GM19438 (cell line): ENCODE results near the gene ARHGAP10.
"Not testable (repeated sequence)": the region's sequence is repeated elsewhere in the genome, so short reads cannot be mapped to it uniquely, and the experiment has no call there.

Source experiments
- ATAC-seq: cut with Tn5 transposase; IDR thresholded peaks from one replicate; pipeline ENCODE4 v1.9.1; 2021; ENCODE audit warnings: low read depth; ENCODE audit not compliant: unreplicated experiment

ARHGAP10 gene

GRCh38 chr4:147880511-147880910 is 148.6 kb downstream of the ARHGAP10 start:
- ATAC-seq: no peak

- no peak for ATAC-seq
Measured at GRCh38 chr4:147884536-147884935, 152.6 kb downstream of the ARHGAP10 start.

DNA sequence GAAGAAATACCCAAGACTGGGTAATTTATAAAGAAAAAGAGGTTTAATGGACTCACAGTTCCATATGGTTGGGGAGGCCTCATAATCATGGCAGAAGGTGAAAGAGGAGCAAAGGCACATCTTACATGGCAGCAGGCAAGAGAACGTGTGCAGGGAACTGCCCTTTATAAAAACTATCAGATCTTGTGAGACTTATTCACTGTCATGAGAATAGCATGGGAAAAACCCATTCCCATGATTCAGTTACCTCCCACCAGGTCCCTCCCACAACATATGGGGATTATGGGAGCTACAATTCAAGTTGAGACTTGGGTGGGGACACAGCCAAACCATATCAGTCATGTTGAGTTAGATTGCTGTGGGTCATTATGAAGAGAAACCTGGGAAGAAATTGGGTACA is 153.3 kb downstream of the ARHGAP10 start:
- ATAC-seq: not testable (repeated sequence)

GRCh38 chr4:147891476-147892115 is 159.7 kb downstream of the ARHGAP10 start:
- no peak for ATAC-seq

GRCh38 chr4:147899512-147899911 is 167.6 kb downstream of the ARHGAP10 start:
- ATAC-seq: no peak

DNA sequence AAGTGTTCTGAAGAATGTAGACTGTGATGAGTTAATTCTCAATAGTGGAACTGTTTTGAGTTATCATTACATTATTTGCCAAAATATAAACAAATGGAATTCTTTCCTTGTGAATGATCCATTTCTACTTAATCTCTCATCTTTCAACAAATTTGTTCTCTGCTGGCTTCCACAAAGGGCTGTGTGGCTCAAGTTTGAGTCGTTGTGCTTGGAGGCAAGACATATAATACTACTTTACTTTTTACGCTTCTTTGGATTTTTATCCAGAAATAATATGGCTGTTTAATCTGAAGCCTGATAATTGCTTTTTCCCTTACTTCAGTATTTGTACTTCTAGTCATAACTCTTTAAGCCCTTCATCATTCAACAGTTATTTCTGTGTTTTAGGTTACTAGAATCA is 169.5 kb downstream of the ARHGAP10 start:
- ATAC-seq: no peak

GRCh38 chr4:147901916-147902315 is 170.0 kb downstream of the ARHGAP10 start:
- ATAC-seq: no peak

GRCh38 chr4:147909225-147909624 is 177.3 kb downstream of the ARHGAP10 start:
- ATAC-seq: no peak

DNA sequence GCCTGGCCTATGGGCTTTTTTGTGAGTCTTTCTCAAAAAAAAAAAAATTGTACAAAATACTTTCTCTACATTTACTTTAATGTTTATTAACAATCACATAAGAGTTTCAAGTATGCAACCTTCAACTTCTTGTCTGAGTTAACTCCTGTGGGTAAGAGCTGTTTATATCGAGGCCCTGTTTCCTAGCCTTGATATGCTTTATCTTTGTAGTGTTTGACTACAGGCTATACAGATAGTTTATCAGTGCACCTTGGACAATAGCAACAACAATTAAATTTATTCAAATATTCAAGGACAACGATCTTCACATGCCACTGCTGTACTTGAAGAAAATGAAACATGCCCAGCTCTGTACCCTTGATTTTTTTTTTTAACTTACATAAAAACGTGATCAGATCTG is 178.4 kb downstream of the ARHGAP10 start:
- no peak for ATAC-seq

- not testable (repeated sequence) for ATAC-seq
Measured at GRCh38 chr4:147912106-147912505, 180.2 kb downstream of the ARHGAP10 start.

- no peak for ATAC-seq
Measured at GRCh38 chr4:147913137-147913536, 181.2 kb downstream of the ARHGAP10 start.

DNA sequence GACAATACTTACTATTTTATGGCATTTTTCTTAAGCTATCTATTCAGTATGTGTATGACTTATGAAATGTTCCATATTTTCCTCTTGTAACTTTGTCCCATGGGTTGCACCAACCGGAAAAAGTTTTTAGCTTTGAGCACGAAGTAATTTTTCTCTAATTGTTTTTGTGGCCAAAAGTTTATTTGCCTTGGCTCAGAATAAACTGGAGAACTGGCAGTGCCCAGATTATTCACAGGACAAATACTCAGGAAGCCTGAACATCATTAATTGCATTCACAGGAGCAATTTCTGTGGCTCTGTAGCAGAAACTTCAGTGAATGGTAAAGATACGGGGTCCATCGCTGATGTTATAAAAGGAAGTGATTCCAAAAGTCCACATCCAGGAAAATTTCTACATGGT is 184.5 kb downstream of the ARHGAP10 start:
- ATAC-seq: no peak

DNA sequence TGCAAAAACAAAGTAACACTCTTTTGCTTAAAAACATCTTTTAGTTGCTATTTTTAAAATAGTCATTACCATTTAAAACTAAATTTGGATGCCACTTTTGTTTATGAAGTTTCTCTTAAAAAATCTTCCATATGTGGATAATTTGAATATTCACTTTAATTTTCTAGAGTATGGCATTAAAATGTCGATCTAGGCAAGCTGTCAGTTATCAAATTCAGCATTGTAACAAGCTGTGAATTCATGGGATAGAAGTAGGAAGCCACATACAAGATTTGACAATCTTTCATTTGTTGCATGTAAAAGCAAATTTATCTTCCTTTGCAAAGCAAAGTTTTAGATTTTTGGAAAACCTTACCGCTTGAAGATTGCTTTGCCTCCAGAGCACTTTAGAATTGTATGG is 191.5 kb downstream of the ARHGAP10 start:
- no peak for ATAC-seq

GRCh38 chr4:147923854-147924253 is 192.0 kb downstream of the ARHGAP10 start:
- no peak for ATAC-seq

DNA sequence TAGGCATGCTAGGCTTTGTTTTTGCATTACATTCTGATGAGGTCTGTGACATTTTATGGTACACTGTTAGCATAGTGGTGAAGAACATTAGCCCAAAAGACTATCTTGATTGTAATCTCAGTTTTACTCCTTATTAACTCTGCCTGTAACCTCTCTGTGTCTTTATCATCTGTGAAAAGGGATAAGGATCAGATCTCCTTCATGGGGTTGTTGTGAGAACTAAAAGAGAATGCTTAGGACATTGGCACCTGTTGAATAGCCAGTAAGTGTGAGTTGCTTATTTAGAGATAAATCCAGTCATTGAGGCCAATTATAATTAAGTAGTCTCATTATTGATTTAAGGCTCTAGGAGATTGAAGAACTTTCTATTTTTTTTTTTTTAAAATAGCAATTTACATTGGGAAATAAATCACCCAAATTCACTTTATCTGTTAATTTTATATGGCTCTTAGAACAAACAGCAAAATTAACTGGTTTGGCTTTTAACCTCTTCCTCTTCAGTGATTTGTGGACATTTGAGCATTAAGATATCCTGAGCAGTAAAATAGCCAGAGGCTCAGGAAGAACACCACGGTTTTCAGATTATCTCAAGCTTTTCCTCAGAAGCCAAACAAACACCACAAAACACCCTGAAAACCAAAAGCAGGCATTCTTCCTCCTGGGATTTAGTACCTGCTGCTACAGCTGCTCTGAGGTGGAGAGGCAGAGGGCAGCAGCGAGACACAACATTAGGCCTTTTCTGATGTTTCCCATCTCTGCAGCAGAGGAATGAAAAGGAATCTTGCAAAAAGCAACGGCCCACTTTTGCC is 192.9 kb downstream of the ARHGAP10 start:
- no peak for ATAC-seq

- no peak for ATAC-seq
Measured at GRCh38 chr4:147927377-147928137, 195.7 kb downstream of the ARHGAP10 start.

- ATAC-seq: no peak
Measured at GRCh38 chr4:147928400-147928799, 196.5 kb downstream of the ARHGAP10 start.

- no peak for ATAC-seq
Measured at GRCh38 chr4:147929746-147930145, 197.9 kb downstream of the ARHGAP10 start.

DNA sequence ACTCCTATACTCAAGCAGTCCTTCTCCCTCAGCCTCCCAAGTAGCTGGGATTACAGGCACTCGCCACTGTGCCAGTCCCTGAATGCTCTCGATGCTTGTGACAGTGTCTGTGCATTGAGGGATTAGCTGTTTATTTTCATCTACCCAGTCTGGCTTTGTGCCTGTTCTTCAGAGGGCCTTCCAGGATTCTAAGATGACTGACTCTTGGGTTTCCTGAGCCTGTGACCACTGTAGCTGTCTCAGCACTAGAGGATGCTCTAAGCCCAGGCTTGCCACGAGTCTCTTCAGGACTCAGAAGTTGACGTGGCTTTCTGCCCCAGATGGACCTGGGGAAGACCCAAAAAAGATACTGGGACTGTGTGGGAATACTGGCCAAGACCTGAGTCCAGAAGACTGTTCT is 201.4 kb downstream of the ARHGAP10 start:
- ATAC-seq: no peak

DNA sequence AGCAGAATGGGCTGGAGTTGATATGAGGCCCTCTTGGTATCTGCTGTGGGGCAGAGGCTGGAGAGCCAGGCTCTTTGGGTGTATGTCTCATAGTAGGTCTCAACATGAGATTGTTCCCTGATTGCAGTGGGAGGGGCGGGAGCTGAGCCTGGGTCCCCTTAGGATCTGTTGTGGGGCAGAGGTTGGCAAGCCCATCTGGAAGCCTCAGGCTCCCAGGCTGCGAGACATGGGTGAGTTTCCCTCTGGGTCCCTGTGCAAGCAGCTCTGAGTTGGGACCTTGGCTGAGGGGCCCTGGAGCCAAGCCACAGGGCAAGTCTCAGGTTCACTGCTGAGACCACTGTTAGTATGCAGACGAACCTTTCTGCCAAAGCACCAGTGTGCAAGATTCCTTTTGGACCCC is 201.9 kb downstream of the ARHGAP10 start:
- ATAC-seq: no peak

DNA sequence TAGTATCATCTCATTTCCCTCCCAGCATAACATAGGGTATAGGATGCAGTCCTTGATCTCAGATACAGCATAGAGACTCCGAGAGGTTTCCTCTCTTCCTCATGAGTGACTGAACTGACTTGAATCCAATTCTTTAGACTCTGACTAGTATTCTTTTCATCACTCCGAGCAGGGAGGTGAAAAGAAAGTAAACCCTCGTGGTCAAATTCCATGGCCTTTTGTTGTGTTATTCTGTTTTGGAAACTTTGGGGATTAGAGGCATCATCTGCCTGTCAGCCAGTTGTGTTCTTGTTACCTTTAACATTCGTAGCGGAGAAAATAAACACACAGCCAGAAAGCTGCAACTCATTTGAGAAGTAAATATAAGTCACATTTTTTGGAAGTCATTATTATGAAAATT is 206.6 kb downstream of the ARHGAP10 start:
- no peak for ATAC-seq
